IPS-NIHi7 (cell line): ENCODE results near the gene SLC7A1.
"Not testable (repeated sequence)": the region's sequence is repeated elsewhere in the genome, so short reads cannot be mapped to it uniquely, and the experiment has no call there.

ENCODE experiments used
- DNase-seq: peaks from one replicate; pipeline ENCODE4 v3.0.0; 2012; ENCODE audit warnings: mixed read lengths; ENCODE audit errors: extremely low spot score

SLC7A1 gene

GRCh38 chr13:29595380-29596063 is at the start of gene SLC7A1:
TSS of gene SLC7A1 (minus strand) at chr13:29595688. CDS start at chr13:29536188, 59,500 bp downstream.
- DNase-seq, result peak; percentile 94

- no peak for DNase-seq
These were observed 45.2 kb upstream of the SLC7A1 start for GRCh38 chr13:29640665-29641064.

- not testable (repeated sequence) for DNase-seq
These were observed 41.3 kb upstream of the SLC7A1 start for GRCh38 chr13:29636831-29637230.

- DNase-seq, result no peak
These were observed 29.5 kb upstream of the SLC7A1 start for GRCh38 chr13:29624997-29625396.

GRCh38 chr13:29621841-29622240 is 26.4 kb upstream of the SLC7A1 start:
- DNase-seq, result no peak

GRCh38 chr13:29621051-29621800 is 25.7 kb upstream of the SLC7A1 start:
- DNase-seq, result no peak

GRCh38 chr13:29619995-29620394 is 24.5 kb upstream of the SLC7A1 start:
- DNase-seq, result no peak

GRCh38 chr13:29613101-29613500 is 17.6 kb upstream of the SLC7A1 start:
- no peak for DNase-seq

- no peak for DNase-seq
These were observed 12.0 kb upstream of the SLC7A1 start for GRCh38 chr13:29607465-29607864.

- DNase-seq, result no peak
These were observed 10.5 kb upstream of the SLC7A1 start for GRCh38 chr13:29605860-29606526.

GRCh38 chr13:29598321-29598720 is 2.8 kb upstream of the SLC7A1 start:
- no peak for DNase-seq

GRCh38 chr13:29597706-29598105 is 2.2 kb upstream of the SLC7A1 start:
- DNase-seq, result no peak

GRCh38 chr13:29597246-29597645 is 1.8 kb upstream of the SLC7A1 start:
- no peak for DNase-seq

GRCh38 chr13:29596064-29596418 is 553 bp upstream of the SLC7A1 start:
- no peak for DNase-seq

- DNase-seq, result peak; percentile 44
These were observed 643 bp downstream of the SLC7A1 start for GRCh38 chr13:29594710-29595379.

- DNase-seq, result no peak
These were observed 1.2 kb downstream of the SLC7A1 start for GRCh38 chr13:29594303-29594709.

- no peak for DNase-seq
These were observed 1.7 kb downstream of the SLC7A1 start for GRCh38 chr13:29593605-29594297.

- no peak for DNase-seq
These were observed 4.2 kb downstream of the SLC7A1 start for GRCh38 chr13:29591310-29591709.

GRCh38 chr13:29589967-29590366 is 5.5 kb downstream of the SLC7A1 start:
- DNase-seq, result peak; percentile 41

GRCh38 chr13:29589234-29589633 is 6.3 kb downstream of the SLC7A1 start:
- no peak for DNase-seq

GRCh38 chr13:29587645-29588044 is 7.8 kb downstream of the SLC7A1 start:
- DNase-seq, result no peak
